COLO668 (cell line): Measurements from ENCODE around the gene TBC1D22B.
A peak's percentile ranks its signal among the peaks of the same experiment; 100 is the strongest.

Source experiments
- DNase-seq: peaks from one replicate; lab custom pipeline; 2025; ENCODE audit not compliant: unreplicated experiment; lab: John Stamatoyannopoulos, UW

TBC1D22B gene

DNA sequence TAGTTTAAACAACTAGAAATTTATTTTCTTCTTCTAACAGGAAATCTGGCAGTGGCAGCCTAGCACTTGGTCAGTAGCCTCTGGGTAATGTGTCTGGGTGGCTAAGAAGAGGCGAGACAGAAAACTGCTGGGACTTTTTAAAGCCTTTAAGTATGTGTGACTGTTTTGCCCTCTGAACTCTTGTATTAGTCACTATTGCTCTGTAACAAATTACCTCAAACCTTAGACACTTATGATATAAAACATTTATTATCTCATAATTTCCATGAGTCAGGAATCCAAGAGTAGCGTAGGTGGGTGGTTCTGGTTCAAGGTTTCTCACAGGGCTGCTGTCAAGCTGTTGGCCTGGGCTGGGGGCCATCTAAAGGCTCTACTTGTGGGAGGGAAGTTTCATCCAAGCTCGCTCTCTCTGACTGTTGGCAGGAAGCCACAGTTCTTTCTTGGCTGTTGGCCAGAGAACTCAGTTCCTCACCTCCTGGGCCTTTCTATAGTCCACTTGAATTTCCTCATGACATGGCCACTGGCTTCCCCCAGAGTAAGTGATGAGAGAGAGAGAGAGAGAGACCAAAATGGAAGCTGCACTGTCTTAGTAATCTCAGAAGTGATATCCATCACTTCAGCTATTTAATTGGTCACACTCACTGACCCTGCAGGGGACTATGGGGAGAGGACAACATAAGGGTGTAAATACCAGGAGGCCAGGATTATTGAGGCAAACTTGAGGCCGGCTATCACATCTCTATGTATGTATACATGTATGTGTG lies 17.4 kb upstream of the TBC1D22B start:
- peak; percentile 61 for DNase-seq

GRCh38 chr6:37241131-37241530 lies 16.4 kb upstream of the TBC1D22B start:
- DNase-seq, result no peak

DNA sequence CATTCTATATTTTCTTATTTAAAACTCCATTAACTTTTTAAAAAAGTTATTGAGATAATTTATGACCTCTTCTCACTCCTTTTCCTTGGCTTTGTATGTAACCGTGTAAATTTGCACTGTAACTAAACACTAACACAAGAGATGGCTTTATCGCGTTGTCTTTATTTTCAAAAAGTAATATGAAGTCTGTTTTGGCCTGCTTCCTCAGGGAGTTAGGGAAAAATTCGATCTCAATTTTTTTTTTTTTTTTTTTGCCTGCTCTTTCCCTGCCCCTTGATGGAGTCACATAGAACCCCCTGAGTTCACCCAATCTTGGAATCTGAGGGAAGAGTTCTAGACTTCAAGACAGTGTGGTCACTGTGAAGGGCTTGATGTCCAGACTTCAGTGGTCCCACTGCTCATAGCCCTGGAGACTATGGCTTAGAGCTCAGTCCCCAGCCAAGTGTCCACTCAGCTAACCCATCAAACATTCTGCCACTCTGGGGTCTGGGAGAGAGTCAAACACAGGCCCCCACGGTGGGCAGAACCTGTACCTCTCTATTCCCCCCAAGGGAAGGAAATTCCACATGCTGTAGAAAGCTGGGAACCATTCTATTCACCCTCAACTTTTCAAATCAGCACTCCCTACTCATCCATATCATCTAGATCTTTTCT lies 15.7 kb upstream of the TBC1D22B start:
- DNase-seq, result no peak

GRCh38 chr6:37242429-37243052 lies 15.0 kb upstream of the TBC1D22B start:
- no peak for DNase-seq

GRCh38 chr6:37243131-37243815 lies 14.3 kb upstream of the TBC1D22B start:
- DNase-seq, result no peak

DNA sequence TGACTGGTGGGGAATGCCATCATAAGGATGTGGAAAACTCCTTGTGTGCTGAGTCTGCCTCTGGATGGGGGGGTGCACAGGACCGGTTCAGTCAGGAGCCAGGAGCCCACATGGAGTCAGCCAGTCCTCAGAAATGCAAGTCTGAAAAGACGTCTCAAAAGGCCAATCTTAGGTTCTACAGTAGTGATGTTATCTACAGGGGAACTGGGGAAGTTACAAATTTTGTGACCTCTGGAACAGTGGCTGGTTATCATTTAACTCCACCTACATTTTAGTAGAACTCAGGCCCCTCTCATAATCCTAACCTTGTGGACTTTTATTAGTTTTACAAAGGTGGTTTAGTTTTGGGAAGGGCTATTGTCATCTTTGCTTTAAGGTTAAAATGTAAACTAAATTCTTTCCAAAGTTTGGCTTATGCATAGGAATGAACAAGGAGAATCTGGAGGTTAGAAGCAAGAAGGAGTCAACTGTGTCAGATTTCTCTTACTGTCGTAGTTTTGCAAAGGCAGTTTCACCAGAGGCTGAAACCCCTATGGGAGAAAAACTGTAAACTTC lies 13.7 kb upstream of the TBC1D22B start:
- no peak for DNase-seq

GRCh38 chr6:37244430-37245310 lies 12.9 kb upstream of the TBC1D22B start:
- DNase-seq, result peak; percentile 53

GRCh38 chr6:37251211-37251780 lies 6.3 kb upstream of the TBC1D22B start:
- DNase-seq, result no peak

DNA sequence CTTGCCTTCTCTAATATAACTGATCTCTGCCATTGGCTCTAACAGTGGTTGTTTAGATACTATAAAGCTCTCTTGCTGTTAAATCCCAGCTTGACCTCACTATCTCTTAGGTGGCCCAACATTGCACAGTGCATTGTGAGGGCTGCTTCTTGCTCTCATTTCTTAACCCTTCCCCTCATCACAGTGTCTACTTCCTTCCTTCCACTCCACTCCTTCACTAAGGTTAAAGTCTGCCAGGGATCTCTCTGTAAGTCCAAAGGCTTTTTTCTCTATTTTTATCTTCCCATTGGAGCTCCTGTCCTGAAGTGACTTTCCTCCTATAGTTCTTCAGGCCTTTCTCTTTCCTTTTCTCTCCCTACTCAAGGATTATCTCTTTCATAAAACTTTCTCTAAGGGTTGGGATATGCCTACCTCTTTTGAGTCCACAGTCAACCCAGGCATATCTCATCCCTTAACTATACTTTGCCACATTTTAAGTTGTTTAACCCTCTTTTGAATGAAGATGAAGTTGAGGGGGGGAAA lies 4.0 kb upstream of the TBC1D22B start:
- DNase-seq, result no peak

GRCh38 chr6:37254881-37255280 lies 2.7 kb upstream of the TBC1D22B start:
- DNase-seq, result no peak

GRCh38 chr6:37256692-37257319 lies 766 bp upstream of the TBC1D22B start:
- DNase-seq, result no peak

- DNase-seq, result no peak
Observed at GRCh38 chr6:37257320-37257633, 295 bp upstream of the TBC1D22B start.

GRCh38 chr6:37258405-37259105 lies 983 bp downstream of the TBC1D22B start:
- DNase-seq, result no peak

DNA sequence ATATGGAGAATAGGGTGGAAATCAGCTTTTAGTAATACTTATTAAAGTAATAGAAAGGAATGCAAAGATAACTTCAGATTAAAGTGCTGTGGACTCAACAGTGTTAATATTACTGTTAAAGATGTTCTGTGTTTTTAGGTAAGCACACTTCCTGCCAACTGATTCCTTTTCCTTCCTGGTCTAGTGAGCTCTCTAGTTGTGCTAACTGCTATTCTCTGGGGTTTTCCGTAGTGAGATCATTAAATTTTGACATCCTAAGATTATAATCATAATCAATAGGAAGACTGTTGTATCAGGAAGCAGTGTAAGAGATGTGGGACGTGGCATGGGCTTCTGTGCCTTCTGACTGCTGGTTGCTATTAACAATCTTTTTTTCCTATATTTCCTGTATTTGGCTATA lies 1.6 kb downstream of the TBC1D22B start:
- no peak for DNase-seq

DNA sequence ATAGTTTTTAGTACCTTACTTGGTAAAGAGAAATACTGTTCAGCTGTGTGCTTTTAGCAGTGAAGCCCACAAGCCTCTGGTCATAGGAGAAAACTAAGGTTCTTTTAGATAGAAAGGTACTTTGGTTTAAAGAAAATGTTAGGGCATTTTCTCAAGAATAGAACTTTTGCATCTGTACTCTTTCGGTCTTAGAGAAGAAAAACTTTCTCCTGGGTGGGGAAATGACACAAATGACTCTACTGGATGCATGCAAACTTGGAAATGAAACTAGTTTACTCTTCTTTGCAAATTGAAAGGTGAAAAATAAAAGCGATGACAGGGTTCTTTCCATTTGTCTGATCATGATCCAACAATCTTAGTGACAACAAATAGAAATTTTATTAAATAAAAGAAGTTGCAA lies 2.5 kb downstream of the TBC1D22B start:
- DNase-seq, result no peak

DNA sequence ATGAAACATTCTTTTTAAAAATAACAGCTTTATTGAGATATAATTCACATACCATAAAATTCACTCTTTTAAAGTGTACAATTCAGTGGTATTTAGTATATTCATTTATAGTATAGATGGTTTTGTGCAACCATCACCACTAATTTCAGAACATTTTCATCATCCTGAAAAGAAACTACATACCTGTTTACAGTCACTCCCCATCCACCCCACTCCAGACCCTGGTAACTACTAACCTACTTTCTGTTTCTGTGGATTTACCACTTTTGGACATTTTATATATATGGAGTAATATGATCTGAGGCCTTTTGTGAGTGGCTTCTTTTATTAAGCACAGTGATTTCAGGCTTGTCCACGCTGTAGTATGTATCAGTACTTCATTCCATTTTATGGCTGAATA lies 2.9 kb downstream of the TBC1D22B start:
- DNase-seq, result no peak

- DNase-seq, result no peak
Observed at GRCh38 chr6:37261198-37261597, 3.6 kb downstream of the TBC1D22B start.

DNA sequence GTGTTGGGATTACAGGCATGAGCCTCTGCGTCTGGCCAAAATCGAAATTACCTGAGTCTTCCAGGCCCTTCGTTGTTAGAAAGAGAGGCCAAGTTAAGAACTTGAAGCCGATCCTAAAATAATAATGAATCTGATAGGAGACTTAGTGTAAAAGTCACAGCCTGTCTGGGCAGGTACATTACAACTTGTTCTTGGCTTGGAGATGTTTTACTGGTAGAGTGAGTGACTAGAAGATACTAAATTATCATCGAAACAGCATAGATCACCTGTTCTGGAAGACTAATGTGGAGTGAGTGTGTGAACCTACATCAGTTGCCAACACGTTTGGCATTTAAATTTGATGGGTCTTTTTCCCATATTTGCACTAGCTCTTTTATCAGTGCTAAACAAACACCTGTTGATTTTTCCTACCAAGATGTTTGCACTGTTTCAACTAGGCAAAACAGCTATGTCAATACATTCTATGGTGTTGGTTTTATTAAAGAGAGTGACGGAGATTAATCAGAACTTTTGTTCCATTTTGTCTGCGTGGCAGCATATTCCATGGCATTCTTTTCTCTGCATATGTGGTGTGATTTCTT lies 5.0 kb downstream of the TBC1D22B start:
- no peak for DNase-seq

- DNase-seq, result no peak
Observed at GRCh38 chr6:37265001-37265400, 7.4 kb downstream of the TBC1D22B start.
